Central memory CD8-positive, alpha-beta T cell (primary cell): ENCODE results near the gene HIBCH.
"Not testable (repeated sequence)": the region's sequence is repeated elsewhere in the genome, so short reads cannot be mapped to it uniquely, and the experiment has no call there.

Experiments used
- ATAC-seq: fragments of 150-1000 bp; cut with Tn5 transposase; replicated peaks from 2 replicates; pipeline ENCODE4 v1.10.0; 2022; ENCODE audit warnings: mild to moderate bottlenecking, moderate FRiP score, moderate number of reproducible peaks; ENCODE audit not compliant: poor library complexity, severe bottlenecking; ENCODE audit errors: extremely low read depth
- DNase-seq, 2 donors: peaks; one replicate each; pipeline ENCODE4 v3.0.0; 2021; ENCODE audit warnings: low spot score in 2 of 2
- H3K27ac Mint-ChIP-seq: one replicate; pipeline ENCODE4 v1.8.0; 2022; ENCODE audit warnings: low read depth, mild to moderate bottlenecking, moderate library complexity, mixed read lengths
- H3K27me3 Mint-ChIP-seq: one replicate; pipeline ENCODE4 v1.8.0; 2022; ENCODE audit warnings: mixed read lengths
- H3K36me3 Mint-ChIP-seq: one replicate; pipeline ENCODE4 v1.8.0; 2022; ENCODE audit warnings: mild to moderate bottlenecking, moderate library complexity, mixed read lengths; ENCODE audit not compliant: insufficient read depth
- H3K4me1 Mint-ChIP-seq: one replicate; pipeline ENCODE4 v1.8.0; 2022; ENCODE audit warnings: mixed read lengths
- H3K4me3 Mint-ChIP-seq: one replicate; pipeline ENCODE4 v1.8.0; 2022; ENCODE audit warnings: mild to moderate bottlenecking, moderate library complexity, mixed read lengths
- H3K9me3 Mint-ChIP-seq: one replicate; pipeline ENCODE4 v1.8.0; 2022; ENCODE audit warnings: mixed read lengths

Gene HIBCH

GRCh38 chr2:190336420-190336819 lies 16.8 kb upstream of the HIBCH start:
- H3K27me3 Mint-ChIP-seq, result peaks cover 6% of the 10 kb centered on the region

GRCh38 chr2:190335584-190335983 lies 16.0 kb upstream of the HIBCH start:
- not testable (repeated sequence) for DNase-seq, H3K27ac Mint-ChIP-seq, ATAC-seq, H3K4me3 Mint-ChIP-seq, H3K36me3 Mint-ChIP-seq, H3K4me1 Mint-ChIP-seq, H3K9me3 Mint-ChIP-seq
- peaks cover 15% of the 10 kb centered on the region for H3K27me3 Mint-ChIP-seq

More at GRCh38 chr2:190336420-190336819, 16.8 kb upstream of the HIBCH start:
- Mint-ChIP-seq H3K27ac (no peak overlapping the region), H3K36me3 (no peaks in the 10 kb centered on the region), H3K4me1 (no peaks in the 10 kb centered on the region), H3K4me3 (no peak overlapping the region), H3K9me3 (no peaks in the 10 kb centered on the region)
- no peak for DNase-seq
- no peak for ATAC-seq

GRCh38 chr2:190335225-190335559 lies 15.6 kb upstream of the HIBCH start:
- no peaks in the 10 kb centered on the region for H3K9me3 Mint-ChIP-seq
- DNase-seq (no peak), ATAC-seq (no peak)
- H3K4me1 Mint-ChIP-seq, result no peaks in the 10 kb centered on the region
- H3K27me3 Mint-ChIP-seq, result peaks cover 19% of the 10 kb centered on the region
- H3K27ac Mint-ChIP-seq, result no peak overlapping the region
- no peak overlapping the region for H3K4me3 Mint-ChIP-seq
- no peaks in the 10 kb centered on the region for H3K36me3 Mint-ChIP-seq

- DNase-seq, result no peak
- H3K9me3 Mint-ChIP-seq, result no peaks in the 10 kb centered on the region
- no peaks in the 10 kb centered on the region for H3K36me3 Mint-ChIP-seq
- no peak for ATAC-seq
- peaks cover 24% of the 10 kb centered on the region for H3K27me3 Mint-ChIP-seq
- no peak overlapping the region for H3K4me3 Mint-ChIP-seq
- no peaks in the 10 kb centered on the region for H3K4me1 Mint-ChIP-seq
- H3K27ac Mint-ChIP-seq, result no peak overlapping the region
These were observed 15.0 kb upstream of the HIBCH start for GRCh38 chr2:190334479-190335224.

- peaks cover 1% of the 10 kb centered on the region for H3K36me3 Mint-ChIP-seq
- no peaks in the 10 kb centered on the region for H3K4me1 Mint-ChIP-seq
- H3K4me3 Mint-ChIP-seq, result no peak overlapping the region
- H3K27ac Mint-ChIP-seq, result no peak overlapping the region
- H3K27me3 Mint-ChIP-seq, result peaks cover 31% of the 10 kb centered on the region
- ATAC-seq, result no peak
- no peaks in the 10 kb centered on the region for H3K9me3 Mint-ChIP-seq
- no peak for DNase-seq
These were observed 14.3 kb upstream of the HIBCH start for GRCh38 chr2:190333928-190334327.

GRCh38 chr2:190333395-190333794 lies 13.8 kb upstream of the HIBCH start:
- peaks cover 31% of the 10 kb centered on the region for H3K27me3 Mint-ChIP-seq

GRCh38 chr2:190328573-190329147 lies 9.0 kb upstream of the HIBCH start:
- H3K4me3 Mint-ChIP-seq, result no peak overlapping the region
- no peaks in the 10 kb centered on the region for H3K9me3 Mint-ChIP-seq
- peaks cover 61% of the 10 kb centered on the region for H3K27me3 Mint-ChIP-seq
- no peaks in the 10 kb centered on the region for H3K4me1 Mint-ChIP-seq
- H3K27ac Mint-ChIP-seq, result no peak overlapping the region
- H3K36me3 Mint-ChIP-seq, result peaks cover 1% of the 10 kb centered on the region
- ATAC-seq (no peak), DNase-seq (no peak)

More at GRCh38 chr2:190333395-190333794, 13.8 kb upstream of the HIBCH start:
- Mint-ChIP-seq H3K36me3 (peaks cover 1% of the 10 kb centered on the region), H3K27ac (no peak overlapping the region), H3K9me3 (no peaks in the 10 kb centered on the region), H3K4me1 (no peaks in the 10 kb centered on the region), H3K4me3 (no peak overlapping the region)
- DNase-seq, result no peak
- no peak for ATAC-seq

GRCh38 chr2:190327867-190328572 lies 8.4 kb upstream of the HIBCH start:
- Mint-ChIP-seq H3K36me3 (peaks cover 1% of the 10 kb centered on the region), H3K4me3 (no peak overlapping the region), H3K27me3 (peaks cover 61% of the 10 kb centered on the region), H3K9me3 (no peaks in the 10 kb centered on the region), H3K27ac (no peak overlapping the region), H3K4me1 (no peaks in the 10 kb centered on the region)
- DNase-seq (no peak), ATAC-seq (no peak)

- Mint-ChIP-seq H3K27ac (no peak overlapping the region), H3K27me3 (peaks cover 46% of the 10 kb centered on the region), H3K4me1 (peaks cover under 1% of the 10 kb centered on the region), H3K9me3 (no peaks in the 10 kb centered on the region), H3K36me3 (peaks cover 1% of the 10 kb centered on the region), H3K4me3 (no peak overlapping the region)
- DNase-seq, result no peak
- ATAC-seq, result no peak
These were observed 6.0 kb upstream of the HIBCH start for GRCh38 chr2:190325588-190325987.

GRCh38 chr2:190323406-190323805 lies 3.8 kb upstream of the HIBCH start:
- ATAC-seq (no peak), DNase-seq (no peak)
- Mint-ChIP-seq H3K4me1 (peaks cover 17% of the 10 kb centered on the region), H3K9me3 (no peaks in the 10 kb centered on the region), H3K4me3 (no peak overlapping the region), H3K27ac (no peak overlapping the region), H3K36me3 (peaks cover 6% of the 10 kb centered on the region), H3K27me3 (peaks cover 30% of the 10 kb centered on the region)

GRCh38 chr2:190320696-190321095 lies 1.1 kb upstream of the HIBCH start:
- no peak for DNase-seq
- H3K36me3 Mint-ChIP-seq, result peaks cover 11% of the 10 kb centered on the region
- peaks cover 7% of the 10 kb centered on the region for H3K27me3 Mint-ChIP-seq
- H3K9me3 Mint-ChIP-seq, result no peaks in the 10 kb centered on the region
- H3K4me1 Mint-ChIP-seq, result peaks cover 32% of the 10 kb centered on the region
- ATAC-seq, result no peak
- peak overlapping the region; percentile 91 for H3K4me3 Mint-ChIP-seq
- peak overlapping the region; percentile 94 for H3K27ac Mint-ChIP-seq

GRCh38 chr2:190318931-190319554 lies 583 bp downstream of the HIBCH start:
- peak; percentile 55 for ATAC-seq
- Mint-ChIP-seq H3K27me3 (no peaks in the 10 kb centered on the region), H3K9me3 (no peaks in the 10 kb centered on the region), H3K4me1 (peaks cover 42% of the 10 kb centered on the region), H3K36me3 (peaks cover 14% of the 10 kb centered on the region), H3K4me3 (peak overlapping the region; percentile 91), H3K27ac (peak overlapping the region; percentile 94)
- no peak for DNase-seq
